Activated CD4-positive, alpha-beta T cell treated with anti-CD3 and anti-CD28 coated beads, Interleukin-2, amount 10 ng/mL, durations not matched to agents 7 days and 5 days (primary cell): Measurements from ENCODE around the gene SVIP. TPM values are rescaled to one million over a fixed set of nuclear protein-coding genes. Genes with fewer than 3 reads are reported as not detected.

Source experiments
- CTCF ChIA-PET: fragments of 350-600 bp; sonication (Branson Sonifier 250); formaldehyde crosslinking; loops from one replicate; lab custom pipeline; 2021; ENCODE audit warnings: antibody characterized with exemption; lab: Charles Lee
- POLR2A ChIA-PET: fragments of 350-600 bp; sonication (Branson Sonifier 250); formaldehyde crosslinking; loops from one replicate; lab custom pipeline; 2021; ENCODE audit warnings: antibody characterized with exemption; lab: Charles Lee
- DNase-seq: peaks from one replicate; pipeline ENCODE4 v3.0.0-alpha.2; 2020
- H3K27ac Mint-ChIP-seq: one replicate; pipeline ENCODE4 v1.8.0; 2021; ENCODE audit warnings: mild to moderate bottlenecking, moderate library complexity, mixed read lengths
- H3K27me3 Mint-ChIP-seq: one replicate; pipeline ENCODE4 v1.8.0; 2021; ENCODE audit warnings: mixed read lengths
- H3K36me3 Mint-ChIP-seq: one replicate; pipeline ENCODE4 v1.8.0; 2021; ENCODE audit warnings: low read depth, mixed read lengths
- H3K4me1 Mint-ChIP-seq: one replicate; pipeline ENCODE4 v1.8.0; 2021; ENCODE audit warnings: mixed read lengths
- H3K4me3 Mint-ChIP-seq: one replicate; pipeline ENCODE4 v1.8.0; 2021; ENCODE audit warnings: mild to moderate bottlenecking, moderate library complexity, mixed read lengths
- H3K9me3 Mint-ChIP-seq: one replicate; pipeline ENCODE4 v1.8.0; 2021; ENCODE audit warnings: mixed read lengths
- total RNA-seq, 2 experiments: library from RNA; stranded (reverse); gene quantifications; one replicate each; pipeline ENCODE4 v1.2.3, GENCODE V29; 2021

SVIP gene
- total RNA-seq = 10 to 100 TPM; 27.6 to 28.8 TPM

- Mint-ChIP-seq H3K9me3 (no peaks in the 10 kb centered on the region), H3K27ac (peak within 1 kb of the TSS; percentile 92), H3K36me3 (peaks cover 10% of the 10 kb centered on the region), H3K4me1 (peaks cover 14% of the 10 kb centered on the region), H3K27me3 (no peaks in the 10 kb centered on the region), H3K4me3 (peak within 1 kb of the TSS; percentile 89)
- POLR2A ChIA-PET = interaction anchor here (0.6 kb wide), 2 partner anchors 29 to 173 kb away, joined by 3 read pairs; no protein-coding TSS in a partner anchor
- CTCF ChIA-PET = interaction anchor here (0.5 to 2.1 kb wide), 10 partner anchors 9 to 378 kb away, joined by 3 to 9 read pairs (median 4); partner anchors contain the start of gene FANCF
- DNase-seq = peak; percentile 94
Measured at GRCh38 chr11:22829231-22830081, at the start of gene SVIP. TSS of gene SVIP (minus strand) at chr11:22829801. CDS start at chr11:22829748, 53 bp downstream.

- Mint-ChIP-seq H3K4me3 (no peak overlapping the region), H3K36me3 (no peaks in the 10 kb centered on the region), H3K27ac (no peak overlapping the region), H3K27me3 (no peaks in the 10 kb centered on the region), H3K9me3 (no peaks in the 10 kb centered on the region), H3K4me1 (no peaks in the 10 kb centered on the region)
- ChIA-PET CTCF (no interaction called here), POLR2A (no interaction called here)
- DNase-seq = no peak
Measured at GRCh38 chr11:22878604-22879003, 49.0 kb upstream of the SVIP start.

- H3K27me3 Mint-ChIP-seq = no peaks in the 10 kb centered on the region
- no peak overlapping the region for H3K27ac Mint-ChIP-seq
- no peaks in the 10 kb centered on the region for H3K9me3 Mint-ChIP-seq
- no peak overlapping the region for H3K4me3 Mint-ChIP-seq
- no peaks in the 10 kb centered on the region for H3K4me1 Mint-ChIP-seq
- POLR2A ChIA-PET = interaction anchor here (0.6 kb wide), 1 partner anchor 418 kb away, joined by 4 read pairs; no protein-coding TSS in a partner anchor
- CTCF ChIA-PET = no interaction called here
- no peak for DNase-seq
- no peaks in the 10 kb centered on the region for H3K36me3 Mint-ChIP-seq
Measured at GRCh38 chr11:22878039-22878438, 48.4 kb upstream of the SVIP start.

DNA sequence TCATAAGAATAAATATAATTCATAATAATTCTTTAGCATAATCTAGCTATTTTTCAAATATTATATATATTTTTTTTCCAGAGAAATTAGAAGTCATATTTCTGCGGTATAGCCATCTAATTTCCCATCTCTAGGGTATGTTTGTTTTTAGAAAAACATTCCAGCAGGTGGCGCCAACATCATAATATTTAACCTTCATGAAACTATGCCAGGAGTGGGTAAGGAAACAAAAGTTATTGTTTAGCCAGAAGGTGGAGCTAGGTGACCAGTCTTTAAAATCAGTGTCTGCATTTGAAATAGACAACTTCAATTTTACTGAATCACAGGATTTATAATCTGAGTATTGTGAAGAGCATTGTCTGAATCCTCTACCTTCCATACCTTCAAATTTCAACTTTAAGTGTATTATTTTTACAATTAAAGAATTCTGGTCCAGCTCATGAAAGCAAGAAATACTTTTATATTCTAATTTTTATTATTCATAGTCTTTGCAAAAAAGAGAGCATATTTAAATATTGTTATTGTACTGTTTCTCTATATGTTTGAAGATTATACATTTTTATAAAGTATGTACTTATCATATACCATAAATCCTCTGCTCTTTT is 46.4 kb upstream of the SVIP start:
- Mint-ChIP-seq H3K4me1 (no peaks in the 10 kb centered on the region), H3K9me3 (no peaks in the 10 kb centered on the region), H3K4me3 (no peak overlapping the region), H3K27me3 (no peaks in the 10 kb centered on the region), H3K36me3 (no peaks in the 10 kb centered on the region), H3K27ac (no peak overlapping the region)
- ChIA-PET POLR2A (no interaction called here), CTCF (interaction anchor here (0.6 to 1.2 kb wide), 2 partner anchors 24 to 214 kb away, joined by 3 to 4 read pairs; no protein-coding TSS in a partner anchor)
- DNase-seq = peak; percentile 82

GRCh38 chr11:22869325-22869724 is 39.7 kb upstream of the SVIP start:
- CTCF ChIA-PET = no interaction called here
- no peaks in the 10 kb centered on the region for H3K4me1 Mint-ChIP-seq
- POLR2A ChIA-PET = no interaction called here
- no peaks in the 10 kb centered on the region for H3K36me3 Mint-ChIP-seq
- no peak overlapping the region for H3K27ac Mint-ChIP-seq
- no peak overlapping the region for H3K4me3 Mint-ChIP-seq
- no peak for DNase-seq
- H3K9me3 Mint-ChIP-seq = no peaks in the 10 kb centered on the region
- H3K27me3 Mint-ChIP-seq = no peaks in the 10 kb centered on the region

DNA sequence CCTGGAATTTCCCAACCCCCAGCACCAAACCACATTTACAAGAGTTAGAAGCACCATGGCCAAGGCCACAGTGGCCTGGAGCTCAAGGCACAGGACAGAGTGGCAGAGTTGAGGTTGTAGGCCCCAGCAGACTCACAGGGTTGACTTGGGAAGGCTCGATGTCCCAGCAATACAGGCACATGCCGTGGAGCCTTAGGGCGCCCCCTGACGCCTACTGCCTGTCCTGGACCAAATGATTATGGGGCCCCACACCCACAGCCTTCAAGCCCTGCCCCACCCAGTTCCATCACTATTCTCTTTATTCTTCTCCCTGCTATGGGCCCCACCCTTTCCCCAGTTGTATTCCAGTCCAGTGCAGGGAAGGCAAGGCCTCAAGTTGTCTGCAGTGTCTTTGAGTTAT is 30.6 kb upstream of the SVIP start, which contains the start of gene CCDC179:
Gene CCDC179, minus strand, starts transcription at position 234 of the 400 bp plus-strand sequence. Its CDS starts 53 bp downstream, at position 181.
- no peaks in the 10 kb centered on the region for H3K36me3 Mint-ChIP-seq
- ChIA-PET POLR2A (no interaction called here), CTCF (interaction anchor here (0.8 kb wide), 1 partner anchor 10 kb away, joined by 6 read pairs; no protein-coding TSS in a partner anchor)
- no peaks in the 10 kb centered on the region for H3K4me1 Mint-ChIP-seq
- no peak within 1 kb of the TSS for H3K4me3 Mint-ChIP-seq
- no peaks in the 10 kb centered on the region for H3K9me3 Mint-ChIP-seq
- no peak within 1 kb of the TSS for H3K27ac Mint-ChIP-seq
- H3K27me3 Mint-ChIP-seq = no peaks in the 10 kb centered on the region
- DNase-seq = no peak

DNA sequence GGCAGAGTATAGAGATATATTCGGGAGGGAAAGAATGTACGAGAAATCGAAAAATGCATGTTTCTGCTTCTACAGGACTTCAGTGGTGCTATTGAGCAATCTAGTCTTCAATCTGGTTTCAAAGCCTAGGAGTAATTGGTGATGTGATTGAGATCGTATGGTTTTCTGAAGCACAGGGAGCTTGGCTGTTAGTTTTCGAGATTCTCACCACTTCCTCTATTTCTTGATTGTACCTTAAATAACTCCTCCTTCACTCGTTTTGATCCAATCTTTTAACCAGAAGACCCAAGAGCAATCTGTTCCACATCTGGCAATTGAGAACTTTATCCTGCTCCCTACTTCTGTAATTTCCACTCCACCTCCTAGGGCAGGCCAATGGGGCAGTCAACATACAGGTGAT is 30.2 kb upstream of the SVIP start:
- Mint-ChIP-seq H3K36me3 (no peaks in the 10 kb centered on the region), H3K4me3 (no peak overlapping the region), H3K9me3 (no peaks in the 10 kb centered on the region), H3K27ac (no peak overlapping the region), H3K27me3 (no peaks in the 10 kb centered on the region), H3K4me1 (no peaks in the 10 kb centered on the region)
- DNase-seq = no peak
- POLR2A ChIA-PET = no interaction called here
- CTCF ChIA-PET = no interaction called here

DNA sequence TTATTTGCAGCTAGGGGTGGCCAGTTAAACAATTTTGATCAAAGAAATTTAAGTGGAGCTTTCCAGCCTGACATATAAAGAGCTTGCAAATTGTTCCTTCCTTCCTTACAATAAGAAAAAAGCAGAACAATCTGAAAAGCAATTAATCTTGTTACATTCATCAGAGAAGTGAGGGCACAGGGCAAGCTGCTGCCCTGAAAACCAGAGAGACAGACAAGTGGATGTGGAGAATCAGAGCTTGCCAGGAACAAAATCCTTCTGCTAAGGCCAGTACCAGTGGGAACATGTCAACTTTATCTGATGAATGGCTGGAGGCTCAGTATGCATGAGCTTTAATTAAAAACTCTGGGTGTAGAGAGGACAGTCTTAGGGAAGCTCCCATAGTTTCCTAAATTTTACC is 21.9 kb upstream of the SVIP start:
- Mint-ChIP-seq H3K9me3 (no peaks in the 10 kb centered on the region), H3K4me1 (no peaks in the 10 kb centered on the region), H3K4me3 (no peak overlapping the region), H3K27ac (no peak overlapping the region), H3K27me3 (no peaks in the 10 kb centered on the region), H3K36me3 (no peaks in the 10 kb centered on the region)
- ChIA-PET CTCF (interaction anchor here (1.0 to 1.6 kb wide), 3 partner anchors 22 to 64 kb away, joined by 3 to 4 read pairs (median 4); partner anchors contain the start of gene SVIP), POLR2A (no interaction called here)
- DNase-seq = no peak

DNA sequence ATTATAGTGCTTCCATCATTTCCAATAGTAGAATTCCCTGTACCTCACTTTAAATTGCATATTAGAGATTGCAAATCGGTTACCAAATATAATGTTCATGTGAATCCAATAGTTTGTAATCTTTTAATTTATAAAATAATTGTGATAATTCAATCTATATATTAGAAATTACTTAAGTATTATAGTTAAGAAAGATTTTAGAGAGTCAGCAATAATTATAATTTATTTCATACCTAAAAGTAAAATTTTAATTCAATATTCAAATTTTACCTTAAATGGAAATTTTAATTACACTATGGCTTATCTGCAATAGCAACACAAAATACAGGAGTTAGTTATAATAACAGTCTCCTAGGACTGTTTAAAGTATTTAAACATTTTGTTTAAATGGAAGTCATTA is 17.1 kb upstream of the SVIP start:
- Mint-ChIP-seq H3K9me3 (no peaks in the 10 kb centered on the region), H3K4me3 (no peak overlapping the region), H3K36me3 (no peaks in the 10 kb centered on the region), H3K27ac (no peak overlapping the region), H3K27me3 (no peaks in the 10 kb centered on the region), H3K4me1 (no peaks in the 10 kb centered on the region)
- POLR2A ChIA-PET = no interaction called here
- CTCF ChIA-PET = no interaction called here
- no peak for DNase-seq

DNA sequence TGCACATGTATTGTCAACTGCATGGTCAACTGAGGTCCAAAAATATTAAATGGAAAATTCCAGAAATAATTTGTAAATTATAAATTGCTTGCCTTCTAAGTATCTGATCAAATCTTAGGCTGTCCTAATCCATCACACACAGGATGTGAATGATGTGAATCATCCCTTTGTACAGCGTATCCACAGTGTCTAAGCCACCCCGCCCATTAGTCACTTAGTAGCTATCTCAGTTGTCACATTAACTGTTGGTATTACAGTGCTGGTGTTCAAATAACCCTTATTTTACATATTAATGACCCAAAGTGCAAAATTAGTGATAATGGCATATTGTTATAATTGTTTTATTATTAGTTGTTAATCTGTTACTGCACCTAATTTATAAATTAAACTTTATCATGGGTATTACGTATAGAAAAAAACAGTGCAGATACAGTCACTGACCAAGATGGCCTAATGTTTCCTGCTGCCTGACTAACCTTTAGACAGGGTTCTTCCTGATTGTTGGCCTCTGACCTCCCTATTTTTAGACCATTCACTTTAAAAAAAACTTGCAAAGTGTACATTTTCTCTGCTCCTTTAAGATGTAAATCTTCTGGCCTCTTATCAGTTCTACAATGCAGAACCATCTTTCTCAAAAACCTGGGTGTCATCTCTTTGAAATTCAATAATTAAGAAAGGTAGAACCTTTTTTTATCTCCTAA is 2.9 kb upstream of the SVIP start:
- Mint-ChIP-seq H3K9me3 (no peaks in the 10 kb centered on the region), H3K4me3 (no peak overlapping the region), H3K4me1 (peaks cover 11% of the 10 kb centered on the region), H3K27me3 (no peaks in the 10 kb centered on the region), H3K36me3 (no peaks in the 10 kb centered on the region), H3K27ac (no peak overlapping the region)
- DNase-seq = no peak
- ChIA-PET POLR2A (no interaction called here), CTCF (no interaction called here)

- no peaks in the 10 kb centered on the region for H3K27me3 Mint-ChIP-seq
- H3K27ac Mint-ChIP-seq = peak overlapping the region; percentile 92
- peaks cover 5% of the 10 kb centered on the region for H3K36me3 Mint-ChIP-seq
- DNase-seq = no peak
- H3K4me1 Mint-ChIP-seq = peaks cover 14% of the 10 kb centered on the region
- H3K9me3 Mint-ChIP-seq = no peaks in the 10 kb centered on the region
- CTCF ChIA-PET = interaction anchor here (1.2 to 2.1 kb wide), 7 partner anchors 8 to 205 kb away, joined by 3 to 9 read pairs (median 4); partner anchors contain the start of gene FANCF
- peak overlapping the region; percentile 89 for H3K4me3 Mint-ChIP-seq
- POLR2A ChIA-PET = interaction anchor here (0.6 kb wide), 1 partner anchor 173 kb away, joined by 3 read pairs; no protein-coding TSS in a partner anchor
Measured at GRCh38 chr11:22830082-22830414, 447 bp upstream of the SVIP start.

- CTCF ChIA-PET = interaction anchor here (0.9 to 2.1 kb wide), 3 partner anchors 10 to 208 kb away, joined by 3 to 9 read pairs (median 4); no protein-coding TSS in a partner anchor
- peaks cover 14% of the 10 kb centered on the region for H3K4me1 Mint-ChIP-seq
- H3K27ac Mint-ChIP-seq = peak overlapping the region; percentile 92
- POLR2A ChIA-PET = no interaction called here
- H3K36me3 Mint-ChIP-seq = peaks cover 10% of the 10 kb centered on the region
- no peaks in the 10 kb centered on the region for H3K27me3 Mint-ChIP-seq
- peak overlapping the region; percentile 89 for H3K4me3 Mint-ChIP-seq
- no peak for DNase-seq
- no peaks in the 10 kb centered on the region for H3K9me3 Mint-ChIP-seq
Measured at GRCh38 chr11:22828373-22828772, 1.2 kb downstream of the SVIP start.
